Stimulated activated CD8-positive, alpha-beta memory T cell treated with anti-CD3 and anti-CD28 coated beads, Interleukin-15, amount 100 ng/mL, for 1 hour (primary cell): ENCODE results near the gene CACNA2D3.

ENCODE experiments used
- DNase-seq: peaks from one replicate; pipeline ENCODE4 v3.0.0-alpha.2; 2020; ENCODE audit warnings: low read depth

Gene CACNA2D3

DNA sequence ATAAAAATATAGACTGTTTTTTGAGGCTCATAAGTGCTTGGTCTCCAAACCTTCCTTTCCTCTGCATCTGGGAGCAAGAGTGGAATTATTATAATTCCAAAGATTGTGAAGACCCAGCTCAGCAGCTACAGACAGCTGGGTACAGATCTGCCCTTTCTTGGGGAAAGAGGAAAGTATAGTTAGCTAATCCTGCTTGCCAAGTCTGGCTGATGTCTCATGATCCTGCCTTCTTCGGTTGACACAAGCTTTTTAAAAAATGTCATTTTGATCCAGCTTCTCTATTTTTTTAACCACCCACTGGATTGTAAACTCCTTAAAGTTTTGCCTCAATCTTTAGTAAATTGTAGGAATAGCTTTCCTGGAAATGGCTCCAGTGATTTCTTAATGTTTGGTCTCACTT, 624.4 kb downstream of the CACNA2D3 start:
- no peak for DNase-seq

- no peak for DNase-seq
Measured at GRCh38 chr3:54755756-54756155, 633.4 kb downstream of the CACNA2D3 start.

DNA sequence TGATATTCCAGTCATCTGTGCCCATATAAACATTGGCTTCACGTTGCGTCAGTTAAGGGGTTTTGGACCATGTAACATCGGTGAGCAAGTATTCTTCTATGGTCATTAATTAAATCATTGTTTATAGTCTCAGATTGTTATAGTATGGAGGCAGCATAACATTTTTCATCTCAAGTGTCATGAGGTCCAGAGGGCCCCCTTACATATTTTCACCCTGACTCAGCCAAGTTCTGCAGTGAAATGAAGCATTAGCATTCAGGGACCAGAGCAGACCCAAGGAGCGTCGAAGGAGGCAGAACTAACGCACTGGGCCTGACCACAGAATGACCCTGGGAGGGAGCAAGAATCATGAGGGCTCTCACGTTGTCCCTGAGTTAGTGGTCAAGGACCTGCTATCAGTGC, 634.0 kb downstream of the CACNA2D3 start:
- no peak for DNase-seq

- no peak for DNase-seq
Measured at GRCh38 chr3:54758461-54758860, 636.1 kb downstream of the CACNA2D3 start.

- DNase-seq = no peak
Measured at GRCh38 chr3:54759166-54759565, 636.8 kb downstream of the CACNA2D3 start.

GRCh38 chr3:54760201-54760600, 637.8 kb downstream of the CACNA2D3 start:
- DNase-seq = no peak

DNA sequence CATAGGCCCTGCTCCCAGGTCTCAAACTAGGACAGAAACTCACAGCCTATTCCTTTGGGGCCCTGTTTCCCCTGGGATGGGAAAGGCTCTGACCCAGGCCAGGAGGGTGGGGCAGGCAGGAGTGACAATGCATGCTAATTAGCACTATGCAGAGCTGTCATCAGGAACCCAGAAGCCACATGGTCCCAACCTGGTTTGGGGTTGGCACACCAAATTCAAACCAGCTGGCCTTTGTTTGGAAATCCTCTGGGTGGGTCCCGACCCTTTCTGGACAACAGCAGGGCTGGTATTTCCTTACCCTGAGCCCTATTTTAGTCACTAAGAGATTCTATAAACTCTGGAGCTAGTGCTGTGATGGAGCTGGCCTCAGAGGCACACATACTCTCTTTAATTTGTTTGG, 639.3 kb downstream of the CACNA2D3 start:
- DNase-seq = no peak

GRCh38 chr3:54764911-54765310, 642.6 kb downstream of the CACNA2D3 start:
- DNase-seq = no peak

- DNase-seq = no peak
Measured at GRCh38 chr3:54771050-54771449, 648.7 kb downstream of the CACNA2D3 start.

DNA sequence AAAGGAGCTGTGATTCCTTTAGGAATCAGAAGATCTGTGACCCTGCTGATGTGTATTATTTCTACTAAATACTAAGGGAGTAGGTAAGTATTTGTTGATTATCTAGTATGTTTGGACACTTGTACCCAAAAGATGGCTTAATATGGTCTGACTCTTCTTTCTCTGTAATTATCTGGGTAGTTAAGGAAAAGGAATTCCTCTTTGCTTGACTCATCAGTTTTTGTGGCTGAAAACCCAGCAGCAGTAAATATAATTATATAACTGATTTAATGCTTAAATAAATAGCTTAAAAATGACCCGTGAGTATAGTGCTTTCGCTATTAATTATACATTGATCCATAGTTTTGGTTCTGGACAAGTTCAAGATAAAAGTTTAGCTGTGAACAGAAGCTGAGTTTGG, 649.7 kb downstream of the CACNA2D3 start:
- DNase-seq = no peak

GRCh38 chr3:54772746-54773145, 650.4 kb downstream of the CACNA2D3 start:
- no peak for DNase-seq

DNA sequence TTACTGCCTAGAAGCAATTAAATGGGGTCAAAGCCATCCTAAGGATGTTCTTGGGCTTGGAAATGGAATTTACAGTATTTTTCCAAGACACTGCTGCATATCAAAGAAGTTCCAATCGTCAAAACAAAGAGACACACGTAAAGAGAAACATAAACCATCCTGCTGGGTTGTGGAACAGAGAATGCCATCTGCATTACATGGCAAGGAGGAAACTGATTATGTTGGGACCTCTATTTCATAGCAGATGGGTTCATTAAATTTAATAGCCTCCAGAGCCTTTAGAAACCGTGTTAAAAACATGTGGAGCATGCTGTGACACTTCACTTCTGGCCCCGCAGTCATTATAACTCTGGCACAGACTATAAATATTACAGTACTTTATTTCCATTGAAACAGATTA, 650.9 kb downstream of the CACNA2D3 start:
- no peak for DNase-seq

GRCh38 chr3:54776601-54777000, 654.2 kb downstream of the CACNA2D3 start:
- DNase-seq = no peak

GRCh38 chr3:54777141-54777540, 654.8 kb downstream of the CACNA2D3 start:
- no peak for DNase-seq

DNA sequence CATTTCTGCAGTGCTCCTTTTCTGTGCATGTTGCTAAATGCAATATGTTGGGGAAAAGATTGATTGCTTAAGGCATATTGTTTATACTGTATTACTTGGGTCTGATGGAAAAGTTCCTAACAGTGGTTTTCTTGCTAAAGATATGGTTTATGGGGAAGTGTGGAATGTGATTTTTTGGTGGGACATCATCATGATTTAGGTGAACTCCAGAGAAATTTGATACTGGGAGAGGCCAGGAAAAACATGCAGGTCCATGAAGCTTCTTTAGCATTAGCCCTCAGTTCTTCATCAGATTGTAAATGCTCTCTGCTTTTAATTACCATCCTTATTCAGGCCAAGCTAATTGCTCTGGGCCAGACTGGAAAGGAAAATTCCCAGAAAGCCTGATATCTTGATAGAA, 658.0 kb downstream of the CACNA2D3 start:
- no peak for DNase-seq

- DNase-seq = no peak
Measured at GRCh38 chr3:54781728-54782127, 659.4 kb downstream of the CACNA2D3 start.

DNA sequence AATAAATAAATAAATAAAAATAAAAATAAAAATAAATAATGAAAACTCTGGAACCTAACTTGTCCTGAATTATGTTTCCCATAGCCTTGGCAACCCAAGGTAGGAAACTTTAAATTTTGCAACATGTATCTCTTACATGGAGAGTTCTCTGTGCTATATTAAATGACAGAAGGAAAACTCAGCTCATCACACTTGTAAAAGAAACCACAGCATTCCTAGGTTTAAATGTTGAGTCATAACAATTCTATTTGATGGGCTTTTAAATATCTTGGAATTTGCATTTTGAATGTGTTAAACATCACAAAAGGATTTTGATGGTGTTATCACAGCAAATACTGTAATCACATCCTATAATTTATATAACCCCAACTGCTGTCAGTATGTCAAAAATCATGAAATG, 661.3 kb downstream of the CACNA2D3 start:
- DNase-seq = no peak

DNA sequence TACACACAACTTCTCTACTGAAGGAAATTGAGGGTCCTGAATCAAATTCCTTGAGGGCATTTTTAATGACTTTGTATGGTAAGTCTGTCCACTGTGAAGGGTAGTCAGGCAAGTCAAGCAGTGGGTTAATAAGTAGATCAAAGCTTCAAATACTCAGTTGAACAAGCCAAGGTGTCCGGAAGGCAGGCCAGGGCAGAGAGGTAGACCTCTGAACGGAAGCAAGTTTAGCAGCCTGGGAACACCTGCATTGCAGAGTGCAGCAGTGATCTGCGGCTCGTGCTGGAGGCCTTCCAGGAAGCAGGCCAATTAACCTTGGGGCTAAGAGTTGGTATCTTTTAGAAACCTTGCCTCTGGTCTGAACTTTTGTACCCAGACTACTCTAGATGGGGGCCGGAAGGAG, 661.7 kb downstream of the CACNA2D3 start:
- DNase-seq = no peak

GRCh38 chr3:54785976-54786375, 663.6 kb downstream of the CACNA2D3 start:
- DNase-seq = no peak

DNA sequence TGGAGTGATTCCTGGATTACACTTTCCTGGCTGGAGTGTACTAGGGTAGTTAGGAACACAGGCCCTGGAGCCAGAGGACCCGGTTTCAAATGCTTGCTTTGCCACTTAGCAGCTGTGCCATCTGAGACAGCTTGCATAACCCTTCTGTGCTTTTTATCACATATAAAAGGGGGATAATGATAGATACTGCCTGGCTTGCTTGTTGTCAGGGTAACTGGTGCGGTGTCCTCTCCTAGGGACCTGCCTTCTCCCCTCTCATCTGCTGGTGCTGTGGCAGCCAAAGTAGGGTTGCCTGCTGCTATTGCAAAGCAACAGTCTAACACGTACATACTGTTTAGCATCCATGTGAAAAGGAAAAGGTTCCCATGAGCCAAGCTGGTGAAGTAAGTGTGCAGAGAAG, 667.7 kb downstream of the CACNA2D3 start:
- DNase-seq = no peak

- DNase-seq = no peak
Measured at GRCh38 chr3:54791501-54792156, 669.3 kb downstream of the CACNA2D3 start.

GRCh38 chr3:54792584-54792983, 670.2 kb downstream of the CACNA2D3 start:
- DNase-seq = no peak

DNA sequence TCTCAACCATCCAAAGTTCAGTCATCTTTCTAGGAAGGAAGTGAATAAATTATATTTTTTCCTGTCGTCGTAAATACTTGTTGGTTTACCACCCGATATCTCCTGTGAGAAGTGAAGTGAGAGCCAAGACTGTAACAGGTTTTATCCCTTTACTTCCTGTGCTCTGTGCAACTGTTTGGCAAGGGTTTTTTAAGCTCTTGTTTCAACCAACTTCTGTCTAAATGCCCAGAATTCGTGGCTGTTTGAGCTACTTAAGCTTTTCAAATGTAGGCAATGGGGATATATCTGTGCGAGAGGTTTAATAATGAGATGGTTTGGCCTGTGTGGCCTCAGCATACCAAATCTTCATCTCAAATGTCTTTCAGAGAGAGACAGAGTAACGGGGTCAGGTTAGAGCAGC, 670.8 kb downstream of the CACNA2D3 start:
- no peak for DNase-seq

- DNase-seq = no peak
Measured at GRCh38 chr3:54797111-54797510, 674.8 kb downstream of the CACNA2D3 start.

DNA sequence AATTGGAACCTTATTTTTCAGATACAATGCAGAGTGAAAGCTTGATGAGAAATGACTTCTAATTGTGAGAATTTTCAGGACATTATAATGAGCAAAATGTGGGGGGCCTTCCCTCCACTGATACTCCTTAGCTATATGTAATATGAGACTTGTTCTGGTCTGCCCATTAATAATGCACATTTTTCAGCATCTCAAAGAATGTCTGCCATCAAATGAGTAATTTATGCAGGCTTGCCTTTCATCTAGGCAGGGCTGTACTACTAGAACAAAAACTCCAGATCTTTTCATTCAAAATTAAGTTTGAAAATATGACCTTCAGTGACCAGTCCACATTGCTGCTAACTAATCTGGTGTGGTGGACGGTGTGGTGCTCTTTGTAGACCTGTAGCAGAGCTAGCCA, 678.1 kb downstream of the CACNA2D3 start:
- DNase-seq = no peak
